ENCODE data around the gene KSR1.

DNA sequence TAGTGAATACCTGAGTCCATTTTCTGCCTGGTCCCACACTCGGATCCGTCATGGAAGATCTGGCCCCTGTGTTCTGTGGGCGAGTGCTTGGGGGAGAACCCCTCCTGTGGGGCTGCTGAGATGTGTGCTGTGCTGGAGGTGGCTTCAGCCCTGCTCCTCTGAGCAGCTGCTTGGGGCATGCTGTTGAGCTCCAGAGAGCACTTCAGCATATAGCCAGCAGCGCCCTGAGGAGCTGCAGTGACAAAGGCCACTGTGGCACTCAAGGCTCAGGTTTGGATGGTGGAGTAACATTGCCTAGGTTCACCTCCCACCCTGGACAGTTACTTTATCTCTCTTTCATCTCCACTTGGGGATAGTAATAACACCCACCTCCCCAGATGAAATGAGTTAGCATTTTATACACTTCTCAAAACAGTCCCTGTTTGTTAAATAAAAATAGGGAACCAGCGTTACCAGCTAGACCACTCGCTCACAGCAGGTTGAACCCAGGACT, 75.3 kb downstream of the KSR1 start:
- TF ChIP-seq POLR2A (IDR thresholded peaks at IDR 0.05) (no peak), CTCF (IDR thresholded peaks at IDR 0.05) (no peak), POLR2AphosphoS5 (IDR thresholded peaks at IDR 0.05; ENCODE audit: insufficient read depth in 1 of 2, low read depth in 1 of 2) (no peak)

Measured in vagina (tissue), 2 donors.